ENCODE measurements around the gene GAPT.

DNA sequence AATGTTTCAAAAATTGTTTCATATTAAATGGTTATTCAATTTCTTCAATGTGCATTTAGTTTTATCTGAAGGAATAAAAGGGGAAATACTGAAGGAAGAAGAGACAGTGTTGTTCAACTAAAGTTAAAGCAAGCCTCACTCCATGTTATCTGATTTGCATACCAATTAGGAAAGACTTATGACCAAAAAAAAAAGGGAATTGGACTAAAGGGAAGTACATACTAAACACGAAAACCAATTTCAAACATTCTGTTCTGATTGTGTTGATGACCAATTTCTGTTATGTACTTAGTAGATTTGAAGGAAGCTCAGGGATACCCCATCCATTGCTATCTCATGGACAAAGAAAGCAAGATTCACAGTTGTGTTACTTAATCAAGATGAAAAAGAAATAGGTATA lies 4.9 kb upstream of the GAPT start:
- TF ChIP-seq, protein P1, sequence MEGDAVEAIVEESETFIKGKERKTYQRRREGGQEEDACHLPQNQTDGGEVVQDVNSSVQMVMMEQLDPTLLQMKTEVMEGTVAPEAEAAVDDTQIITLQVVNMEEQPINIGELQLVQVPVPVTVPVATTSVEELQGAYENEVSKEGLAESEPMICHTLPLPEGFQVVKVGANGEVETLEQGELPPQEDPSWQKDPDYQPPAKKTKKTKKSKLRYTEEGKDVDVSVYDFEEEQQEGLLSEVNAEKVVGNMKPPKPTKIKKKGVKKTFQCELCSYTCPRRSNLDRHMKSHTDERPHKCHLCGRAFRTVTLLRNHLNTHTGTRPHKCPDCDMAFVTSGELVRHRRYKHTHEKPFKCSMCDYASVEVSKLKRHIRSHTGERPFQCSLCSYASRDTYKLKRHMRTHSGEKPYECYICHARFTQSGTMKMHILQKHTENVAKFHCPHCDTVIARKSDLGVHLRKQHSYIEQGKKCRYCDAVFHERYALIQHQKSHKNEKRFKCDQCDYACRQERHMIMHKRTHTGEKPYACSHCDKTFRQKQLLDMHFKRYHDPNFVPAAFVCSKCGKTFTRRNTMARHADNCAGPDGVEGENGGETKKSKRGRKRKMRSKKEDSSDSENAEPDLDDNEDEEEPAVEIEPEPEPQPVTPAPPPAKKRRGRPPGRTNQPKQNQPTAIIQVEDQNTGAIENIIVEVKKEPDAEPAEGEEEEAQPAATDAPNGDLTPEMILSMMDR (IDR thresholded peaks at IDR 0.05) = no peak
- no peak for TF ChIP-seq POLR2A (IDR thresholded peaks at IDR 0.05)
